Kidney epithelial cell (primary cell): ENCODE results near the gene RHOC. TPM values are rescaled to one million over a fixed set of nuclear protein-coding genes. Genes with fewer than 3 reads are reported as not detected.

Source experiments
- DNase-seq: peaks from one replicate; pipeline ENCODE4 v3.0.0-alpha.2; 2010; ENCODE audit warnings: low read depth
- H3K27me3 ChIP-seq: 2 replicates; pipeline ENCODE4 v1.6.0; 2011; ENCODE audit warnings: low read length; ENCODE audit not compliant: control insufficient read depth, insufficient read depth
- H3K36me3 ChIP-seq: 2 replicates; pipeline ENCODE4 v1.5.1; 2011; ENCODE audit warnings: low read length; ENCODE audit not compliant: control insufficient read depth, insufficient read depth
- H3K4me3 ChIP-seq: 2 replicates; pipeline ENCODE4 v1.5.1; 2011; ENCODE audit warnings: low read depth, mild to moderate bottlenecking, control low read depth, low read length
- CTCF ChIP-seq: IDR thresholded peaks from 2 replicates; pipeline ENCODE4 v1.5.1; 2011; ENCODE audit warnings: mild to moderate bottlenecking, moderate library complexity, low read length, control low read depth, inconsistent platforms; ENCODE audit not compliant: insufficient read depth, poor library complexity, severe bottlenecking
- total RNA-seq: library from RNA; depleted of rRNA; stranded (reverse); fragments of >200 nt; gene quantifications from 2 replicates; pipeline ENCODE4 v1.2.3, GENCODE V29; 2015

Gene RHOC
- total RNA-seq, 1 donor from 2014 or later: 639 TPM

- no peaks in the 10 kb centered on the region for H3K27me3 ChIP-seq
- peak; percentile 84 for DNase-seq
- peaks cover 4% of the 10 kb centered on the region for H3K36me3 ChIP-seq
- TF ChIP-seq CTCF: peak; percentile 10
- no peak overlapping the region for H3K4me3 ChIP-seq
Measured at GRCh38 chr1:112700290-112701226, 6.4 kb downstream of the RHOC start.

GRCh38 chr1:112699425-112700144, 7.3 kb downstream of the RHOC start:
- TF ChIP-seq CTCF: no peak
- no peak for DNase-seq
- peaks cover 5% of the 10 kb centered on the region for H3K36me3 ChIP-seq
- no peaks in the 10 kb centered on the region for H3K27me3 ChIP-seq
- H3K4me3 ChIP-seq: no peak overlapping the region

- Histone ChIP-seq H3K27me3 (no peaks in the 10 kb centered on the region), H3K36me3 (peaks cover 5% of the 10 kb centered on the region), H3K4me3 (no peak overlapping the region)
- no peak for DNase-seq
- no peak for TF ChIP-seq CTCF
Measured at GRCh38 chr1:112698366-112699310, 8.3 kb downstream of the RHOC start.

GRCh38 chr1:112697781-112698201, 9.1 kb downstream of the RHOC start:
- peaks cover 6% of the 10 kb centered on the region for H3K36me3 ChIP-seq
- TF ChIP-seq CTCF: no peak
- no peak for DNase-seq
- H3K4me3 ChIP-seq: no peak overlapping the region
- H3K27me3 ChIP-seq: no peaks in the 10 kb centered on the region

GRCh38 chr1:112696578-112697314, 10.2 kb downstream of the RHOC start:
- no peak for DNase-seq
- TF ChIP-seq CTCF: no peak
- Histone ChIP-seq H3K27me3 (no peaks in the 10 kb centered on the region), H3K4me3 (no peak overlapping the region), H3K36me3 (peaks cover 6% of the 10 kb centered on the region)
